ENCODE data around the gene KIF7.

DNA sequence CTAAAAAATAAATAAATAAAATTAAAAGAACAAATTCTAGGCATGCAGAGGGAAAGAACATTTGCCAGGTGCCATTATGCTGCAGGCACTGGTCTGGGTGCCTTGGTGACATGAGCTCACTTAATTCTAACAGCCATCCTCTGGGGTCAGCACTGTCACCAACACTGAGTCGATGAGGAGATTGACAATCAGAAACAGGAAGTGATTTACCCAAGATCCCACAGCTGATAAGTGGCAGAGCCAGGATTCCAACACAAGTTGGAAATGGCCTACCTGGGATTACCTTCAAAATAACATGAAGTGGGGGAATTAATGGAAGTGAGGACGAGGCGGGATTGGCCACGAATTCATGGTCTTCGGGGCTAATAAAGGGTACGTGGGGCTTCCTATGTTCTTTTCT lies 20.3 kb upstream of the KIF7 start:
- TF ChIP-seq, protein P1, sequence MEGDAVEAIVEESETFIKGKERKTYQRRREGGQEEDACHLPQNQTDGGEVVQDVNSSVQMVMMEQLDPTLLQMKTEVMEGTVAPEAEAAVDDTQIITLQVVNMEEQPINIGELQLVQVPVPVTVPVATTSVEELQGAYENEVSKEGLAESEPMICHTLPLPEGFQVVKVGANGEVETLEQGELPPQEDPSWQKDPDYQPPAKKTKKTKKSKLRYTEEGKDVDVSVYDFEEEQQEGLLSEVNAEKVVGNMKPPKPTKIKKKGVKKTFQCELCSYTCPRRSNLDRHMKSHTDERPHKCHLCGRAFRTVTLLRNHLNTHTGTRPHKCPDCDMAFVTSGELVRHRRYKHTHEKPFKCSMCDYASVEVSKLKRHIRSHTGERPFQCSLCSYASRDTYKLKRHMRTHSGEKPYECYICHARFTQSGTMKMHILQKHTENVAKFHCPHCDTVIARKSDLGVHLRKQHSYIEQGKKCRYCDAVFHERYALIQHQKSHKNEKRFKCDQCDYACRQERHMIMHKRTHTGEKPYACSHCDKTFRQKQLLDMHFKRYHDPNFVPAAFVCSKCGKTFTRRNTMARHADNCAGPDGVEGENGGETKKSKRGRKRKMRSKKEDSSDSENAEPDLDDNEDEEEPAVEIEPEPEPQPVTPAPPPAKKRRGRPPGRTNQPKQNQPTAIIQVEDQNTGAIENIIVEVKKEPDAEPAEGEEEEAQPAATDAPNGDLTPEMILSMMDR (IDR thresholded peaks at IDR 0.05; ENCODE audit: control extremely low read depth in 1 of 3, insufficient read depth in 1 of 3, low read depth in 1 of 3, low read length in 3 of 3): no peak
- no peak for TF ChIP-seq POLR2A (IDR thresholded peaks at IDR 0.05; ENCODE audit: control extremely low read depth in 1 of 2, low read depth in 2 of 2, low read length in 2 of 2)
- no peak for TF ChIP-seq CBX8 (IDR thresholded peaks at IDR 0.05; ENCODE audit: borderline replicate concordance, low read depth, low read length)
- no peak for TF ChIP-seq CTBP2 (IDR thresholded peaks at IDR 0.05; ENCODE audit: borderline replicate concordance, insufficient read depth, insufficient read length, low read length)
- TF ChIP-seq, protein P2, sequence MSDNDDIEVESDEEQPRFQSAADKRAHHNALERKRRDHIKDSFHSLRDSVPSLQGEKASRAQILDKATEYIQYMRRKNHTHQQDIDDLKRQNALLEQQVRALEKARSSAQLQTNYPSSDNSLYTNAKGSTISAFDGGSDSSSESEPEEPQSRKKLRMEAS (IDR thresholded peaks at IDR 0.05): no peak
- no peak for TF ChIP-seq EP300 (IDR thresholded peaks at IDR 0.05; ENCODE audit: borderline replicate concordance in 1 of 2, low read depth in 2 of 2, low read length in 2 of 2)
- TF ChIP-seq CEBPB (IDR thresholded peaks at IDR 0.05; ENCODE audit: low read depth, low read length): no peak
- no peak for TF ChIP-seq RFX5 (IDR thresholded peaks at IDR 0.05; ENCODE audit: borderline replicate concordance, low read depth, low read length)
- TF ChIP-seq RBBP5 (IDR thresholded peaks at IDR 0.05; ENCODE audit: borderline replicate concordance, low read depth, low read length): no peak
- TF ChIP-seq, protein P3, sequence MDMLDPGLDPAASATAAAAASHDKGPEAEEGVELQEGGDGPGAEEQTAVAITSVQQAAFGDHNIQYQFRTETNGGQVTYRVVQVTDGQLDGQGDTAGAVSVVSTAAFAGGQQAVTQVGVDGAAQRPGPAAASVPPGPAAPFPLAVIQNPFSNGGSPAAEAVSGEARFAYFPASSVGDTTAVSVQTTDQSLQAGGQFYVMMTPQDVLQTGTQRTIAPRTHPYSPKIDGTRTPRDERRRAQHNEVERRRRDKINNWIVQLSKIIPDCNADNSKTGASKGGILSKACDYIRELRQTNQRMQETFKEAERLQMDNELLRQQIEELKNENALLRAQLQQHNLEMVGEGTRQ (IDR thresholded peaks at IDR 0.05; ENCODE audit: low read length): no peak
- TF ChIP-seq, protein P4, sequence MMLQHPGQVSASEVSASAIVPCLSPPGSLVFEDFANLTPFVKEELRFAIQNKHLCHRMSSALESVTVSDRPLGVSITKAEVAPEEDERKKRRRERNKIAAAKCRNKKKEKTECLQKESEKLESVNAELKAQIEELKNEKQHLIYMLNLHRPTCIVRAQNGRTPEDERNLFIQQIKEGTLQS (IDR thresholded peaks at IDR 0.05; ENCODE audit: insufficient read depth, low read depth, low read length): no peak
- no peak for TF ChIP-seq RAD21 (IDR thresholded peaks at IDR 0.05 in 1 of 2, conservative IDR thresholded peaks at IDR 0.05 in 1 of 2; ENCODE audit: low read depth in 2 of 2, low read length in 2 of 2)
- TF ChIP-seq TCF12 (IDR thresholded peaks at IDR 0.05; ENCODE audit: low read depth, low read length): no peak
- TF ChIP-seq POLR2AphosphoS5 (IDR thresholded peaks at IDR 0.05; ENCODE audit: low read depth, low read length): no peak
